ENCODE data around the gene RLF. TPM values are rescaled to one million over a fixed set of nuclear protein-coding genes. Genes with fewer than 3 reads are reported as not detected.

RLF gene
- total RNA-seq, 2 experiments from 2014 or later: 20.1 to 20.9 TPM

GRCh38 chr1:40239626-40240025 is 78.4 kb downstream of the RLF start:
- ChIA-PET POLR2A (interaction anchor here (1.0 kb wide), 1 partner anchor 18 kb away, joined by 4 read pairs; no protein-coding TSS in a partner anchor), CTCF (interaction anchor here (0.5 to 1.5 kb wide), 6 partner anchors 11 to 165 kb away, joined by 3 to 4 read pairs (median 3); no protein-coding TSS in a partner anchor)
- Mint-ChIP-seq H3K9me3 (ENCODE audit: low read depth) (no peaks in the 10 kb centered on the region), H3K27ac (no peak overlapping the region), H3K4me3 (no peak overlapping the region), H3K36me3 (ENCODE audit: low read depth) (peaks cover 54% of the 10 kb centered on the region), H3K27me3 (no peaks in the 10 kb centered on the region), H3K4me1 (peaks cover 45% of the 10 kb centered on the region)
- ATAC-seq (no peak), DNase-seq (no peak)
- intact Hi-C loops (cut with DNase I, micrococcal nuclease): loop anchor here (2.0 to 5.0 kb wide), 5 partner anchors 15 to 143 kb away; partner anchors contain the start of genes COL9A2 (in 1 of the 2) and RLF (in 1 of the 2)

GRCh38 chr1:40240390-40240789 is 79.2 kb downstream of the RLF start:
- H3K9me3 Mint-ChIP-seq (ENCODE audit: low read depth): no peaks in the 10 kb centered on the region
- POLR2A ChIA-PET: interaction anchor here (1.0 kb wide), 1 partner anchor 17 kb away, joined by 4 read pairs; no protein-coding TSS in a partner anchor
- no peaks in the 10 kb centered on the region for H3K27me3 Mint-ChIP-seq
- H3K27ac Mint-ChIP-seq: no peak overlapping the region
- DNase-seq: no peak
- peaks cover 52% of the 10 kb centered on the region for H3K4me1 Mint-ChIP-seq
- no peak for ATAC-seq
- no peak overlapping the region for H3K4me3 Mint-ChIP-seq
- CTCF ChIA-PET: interaction anchor here (0.6 to 2.8 kb wide), 9 partner anchors 8 to 164 kb away, joined by 3 to 10 read pairs (median 3); no protein-coding TSS in a partner anchor
- intact Hi-C loops (cut with DNase I, micrococcal nuclease): loop anchor here (2.0 to 5.0 kb wide), 5 partner anchors 16 to 142 kb away; partner anchors contain the start of genes COL9A2 (in 1 of the 2) and RLF (in 1 of the 2)
- H3K36me3 Mint-ChIP-seq (ENCODE audit: low read depth): peaks cover 47% of the 10 kb centered on the region

GRCh38 chr1:40241362-40241761 is 80.2 kb downstream of the RLF start:
- ChIA-PET CTCF (interaction anchor here (0.6 to 2.8 kb wide), 10 partner anchors 8 to 191 kb away, joined by 3 to 10 read pairs (median 5); no protein-coding TSS in a partner anchor), POLR2A (interaction anchor here (0.6 to 1.4 kb wide), 9 partner anchors 17 to 256 kb away, joined by 3 to 8 read pairs (median 3); partner anchors contain the start of gene ZMPSTE24)
- peaks cover 3% of the 10 kb centered on the region for H3K27me3 Mint-ChIP-seq
- H3K9me3 Mint-ChIP-seq (ENCODE audit: low read depth): no peaks in the 10 kb centered on the region
- intact Hi-C loops (cut with DNase I, micrococcal nuclease): loop anchor here (1.0 to 5.0 kb wide), 7 partner anchors 15 to 159 kb away; partner anchors contain the start of genes COL9A2 (in 1 of the 2) and RLF (in 1 of the 2)
- peaks cover 52% of the 10 kb centered on the region for H3K4me1 Mint-ChIP-seq
- H3K36me3 Mint-ChIP-seq (ENCODE audit: low read depth): peaks cover 38% of the 10 kb centered on the region
- peak; percentile 62 for ATAC-seq
- no peak for DNase-seq
- peak overlapping the region; percentile 81 for H3K27ac Mint-ChIP-seq
- H3K4me3 Mint-ChIP-seq: peak overlapping the region; percentile 6

GRCh38 chr1:40243351-40243750 is 82.2 kb downstream of the RLF start:
- peaks cover 3% of the 10 kb centered on the region for H3K27me3 Mint-ChIP-seq
- H3K27ac Mint-ChIP-seq: no peak overlapping the region
- peaks cover 39% of the 10 kb centered on the region for H3K4me1 Mint-ChIP-seq
- DNase-seq (no peak), ATAC-seq (no peak)
- POLR2A ChIA-PET: no interaction called here
- intact Hi-C loops (cut with DNase I, micrococcal nuclease): loop anchor here in 1 of 2 experiments (5.0 kb wide), 3 partner anchors 74 to 139 kb away; partner anchors contain the start of genes COL9A2 and RLF
- H3K36me3 Mint-ChIP-seq (ENCODE audit: low read depth): peaks cover 18% of the 10 kb centered on the region
- CTCF ChIA-PET: interaction anchor here (0.9 to 1.7 kb wide), 2 partner anchors 12 to 95 kb away, joined by 3 to 5 read pairs; no protein-coding TSS in a partner anchor
- no peak overlapping the region for H3K4me3 Mint-ChIP-seq
- no peaks in the 10 kb centered on the region for H3K9me3 Mint-ChIP-seq (ENCODE audit: low read depth)

GRCh38 chr1:40244138-40244744 is 83.1 kb downstream of the RLF start:
- peaks cover 3% of the 10 kb centered on the region for H3K27me3 Mint-ChIP-seq
- ATAC-seq: peak; percentile 12
- H3K27ac Mint-ChIP-seq: no peak overlapping the region
- no peak overlapping the region for H3K4me3 Mint-ChIP-seq
- no peaks in the 10 kb centered on the region for H3K9me3 Mint-ChIP-seq (ENCODE audit: low read depth)
- no peak for DNase-seq
- H3K36me3 Mint-ChIP-seq (ENCODE audit: low read depth): peaks cover 9% of the 10 kb centered on the region
- CTCF ChIA-PET: interaction anchor here (0.6 to 1.7 kb wide), 3 partner anchors 12 to 204 kb away, joined by 3 to 5 read pairs (median 3); no protein-coding TSS in a partner anchor
- POLR2A ChIA-PET: no interaction called here
- H3K4me1 Mint-ChIP-seq: peaks cover 36% of the 10 kb centered on the region
- intact Hi-C loops (cut with DNase I, micrococcal nuclease): loop anchor here in 1 of 2 experiments (5.0 kb wide), 3 partner anchors 73 to 138 kb away; partner anchors contain the start of genes COL9A2 and RLF

GRCh38 chr1:40245686-40246085 is 84.5 kb downstream of the RLF start:
- no peak overlapping the region for H3K27ac Mint-ChIP-seq
- ATAC-seq (no peak), DNase-seq (no peak)
- POLR2A ChIA-PET: no interaction called here
- CTCF ChIA-PET: no interaction called here
- H3K9me3 Mint-ChIP-seq (ENCODE audit: low read depth): no peaks in the 10 kb centered on the region
- peaks cover 3% of the 10 kb centered on the region for H3K27me3 Mint-ChIP-seq
- H3K4me3 Mint-ChIP-seq: no peak overlapping the region
- intact Hi-C loops (cut with DNase I, micrococcal nuclease): no loop called here
- no peaks in the 10 kb centered on the region for H3K36me3 Mint-ChIP-seq (ENCODE audit: low read depth)
- H3K4me1 Mint-ChIP-seq: peaks cover 32% of the 10 kb centered on the region

GRCh38 chr1:40247655-40248054 is 86.5 kb downstream of the RLF start, which contains the start of gene TMCO2:
Gene TMCO2, plus strand, starts transcription at chr1:40247937. Its CDS starts 57 bp downstream, at chr1:40247994.
- ATAC-seq (no peak), DNase-seq (no peak)
- no peaks in the 10 kb centered on the region for H3K9me3 Mint-ChIP-seq (ENCODE audit: low read depth)
- ChIA-PET CTCF (interaction anchor here (1.2 kb wide), 1 partner anchor 33 kb away, joined by 3 read pairs; no protein-coding TSS in a partner anchor), POLR2A (interaction anchor here (0.7 kb wide), 1 partner anchor 86 kb away, joined by 4 read pairs; no protein-coding TSS in a partner anchor)
- H3K27ac Mint-ChIP-seq: no peak within 1 kb of the TSS
- intact Hi-C loops (cut with DNase I, micrococcal nuclease): no loop called here
- H3K36me3 Mint-ChIP-seq (ENCODE audit: low read depth): no peaks in the 10 kb centered on the region
- peaks cover 3% of the 10 kb centered on the region for H3K27me3 Mint-ChIP-seq
- peaks cover 17% of the 10 kb centered on the region for H3K4me1 Mint-ChIP-seq
- no peak within 1 kb of the TSS for H3K4me3 Mint-ChIP-seq

- peaks cover 3% of the 10 kb centered on the region for H3K27me3 Mint-ChIP-seq
- DNase-seq (no peak), ATAC-seq (no peak)
- ChIA-PET POLR2A (no interaction called here), CTCF (interaction anchor here (0.6 to 1.2 kb wide), 2 partner anchors 33 to 42 kb away, joined by 3 read pairs; no protein-coding TSS in a partner anchor)
- H3K4me3 Mint-ChIP-seq: no peak overlapping the region
- H3K27ac Mint-ChIP-seq: no peak overlapping the region
- peaks cover 17% of the 10 kb centered on the region for H3K4me1 Mint-ChIP-seq
- no peaks in the 10 kb centered on the region for H3K9me3 Mint-ChIP-seq (ENCODE audit: low read depth)
- intact Hi-C loops (cut with DNase I, micrococcal nuclease): no loop called here
- H3K36me3 Mint-ChIP-seq (ENCODE audit: low read depth): no peaks in the 10 kb centered on the region
Measured at GRCh38 chr1:40248412-40248811, 87.2 kb downstream of the RLF start.

GRCh38 chr1:40251456-40251855 is 90.3 kb downstream of the RLF start:
- no peak for DNase-seq
- H3K9me3 Mint-ChIP-seq (ENCODE audit: low read depth): no peaks in the 10 kb centered on the region
- ChIA-PET POLR2A (no interaction called here), CTCF (no interaction called here)
- peak overlapping the region; percentile 5 for H3K27ac Mint-ChIP-seq
- peaks cover 16% of the 10 kb centered on the region for H3K4me1 Mint-ChIP-seq
- H3K27me3 Mint-ChIP-seq: no peaks in the 10 kb centered on the region
- intact Hi-C loops (cut with DNase I, micrococcal nuclease): no loop called here
- H3K4me3 Mint-ChIP-seq: no peak overlapping the region
- no peak for ATAC-seq
- peaks cover 6% of the 10 kb centered on the region for H3K36me3 Mint-ChIP-seq (ENCODE audit: low read depth)

- intact Hi-C loops (cut with DNase I, micrococcal nuclease): no loop called here
- POLR2A ChIA-PET: no interaction called here
- CTCF ChIA-PET: no interaction called here
Measured at GRCh38 chr1:40252601-40253000, 91.4 kb downstream of the RLF start.

GRCh38 chr1:40255231-40255630 is 94.0 kb downstream of the RLF start:
- ChIA-PET CTCF (interaction anchor here (1.0 to 2.0 kb wide), 6 partner anchors 9 to 103 kb away, joined by 3 to 6 read pairs (median 4); no protein-coding TSS in a partner anchor), POLR2A (no interaction called here)
- Mint-ChIP-seq H3K4me3 (no peak overlapping the region), H3K36me3 (ENCODE audit: low read depth) (peaks cover 23% of the 10 kb centered on the region), H3K27me3 (no peaks in the 10 kb centered on the region), H3K9me3 (ENCODE audit: low read depth) (no peaks in the 10 kb centered on the region), H3K27ac (no peak overlapping the region), H3K4me1 (peaks cover 29% of the 10 kb centered on the region)
- DNase-seq (no peak), ATAC-seq (no peak)
- intact Hi-C loops (cut with DNase I, micrococcal nuclease): loop anchor here (5.0 kb wide), 5 partner anchors 117 to 1063 kb away; partner anchors contain the start of genes NFYC (in 1 of the 2) and SMAP2 (in 1 of the 2)

More at GRCh38 chr1:40252601-40253000, 91.4 kb downstream of the RLF start:
- peaks cover 12% of the 10 kb centered on the region for H3K36me3 Mint-ChIP-seq (ENCODE audit: low read depth)
- no peaks in the 10 kb centered on the region for H3K9me3 Mint-ChIP-seq (ENCODE audit: low read depth)
- H3K4me1 Mint-ChIP-seq: peaks cover 18% of the 10 kb centered on the region
- H3K27me3 Mint-ChIP-seq: no peaks in the 10 kb centered on the region
- H3K4me3 Mint-ChIP-seq: no peak overlapping the region
- H3K27ac Mint-ChIP-seq: no peak overlapping the region
- DNase-seq (no peak), ATAC-seq (no peak)

Data from activated CD4-positive, alpha-beta T cell treated with anti-CD3 and anti-CD28 coated beads for 36 hours (primary cell).